Liver (tissue), 3 donors: ENCODE data around the gene AKR1A1.

ENCODE experiments used
- CTCF ChIP-seq: fragments of 150-350 bp; IDR thresholded peaks from 2 replicates; pipeline ENCODE4 v1.5.1; 2017; ENCODE audit warnings: improper control_type of control experiment, low read depth, low read length; ENCODE audit not compliant: missing input control
- EGR1 ChIP-seq, 2 donors: IDR thresholded peaks; 2 replicates each; pipeline ENCODE4 v1.6.1; 2016 to 2018; ENCODE audit warnings: antibody characterized with exemption in 2 of 2, low read depth in 2 of 2
- HNF4A ChIP-seq, 2 donors: conservative IDR thresholded peaks; 2 replicates each; pipeline ENCODE4 v1.6.1; 2016; ENCODE audit warnings: antibody characterized with exemption in 2 of 2, mild to moderate bottlenecking in 2 of 2
- MAX ChIP-seq: IDR thresholded peaks from 2 replicates; pipeline ENCODE4 v1.6.1; 2016; ENCODE audit warnings: antibody characterized with exemption
- REST ChIP-seq: IDR thresholded peaks from 2 replicates; pipeline ENCODE4 v1.6.1; 2016; ENCODE audit warnings: antibody characterized with exemption, mild to moderate bottlenecking
- TAF1 ChIP-seq: conservative IDR thresholded peaks from 2 replicates; pipeline ENCODE4 v1.6.1; 2016; ENCODE audit warnings: antibody characterized with exemption, mild to moderate bottlenecking
- YY1 ChIP-seq: IDR thresholded peaks from 2 replicates; pipeline ENCODE4 v1.6.1; 2016; ENCODE audit warnings: antibody characterized with exemption, mild to moderate bottlenecking
- ZBTB33 ChIP-seq: IDR thresholded peaks from 2 replicates; pipeline ENCODE4 v1.6.1; 2016; ENCODE audit warnings: antibody characterized with exemption
- donor health status: healthy.
- donor health status: healthy.

GRCh38 chr1:45512641-45513054 is 38.0 kb upstream of the AKR1A1 start:
- no peak for TF ChIP-seq TAF1
- peak; percentile 70 for TF ChIP-seq CTCF
- TF ChIP-seq EGR1 (IDR thresholded peaks at IDR 0.05; ENCODE audit: low read depth in 2 of 2), result no peak
- TF ChIP-seq ZBTB33, result no peak
- no peak for TF ChIP-seq YY1
- no peak for TF ChIP-seq HNF4A (conservative IDR thresholded peaks at IDR 0.05)
- TF ChIP-seq MAX, result peak; percentile 28
- no peak for TF ChIP-seq REST
